NCI-H748 treated with DMSO at 0.1 percent for 48 hours (cell line): ENCODE data around the gene DGKB.

Experiments
- DNase-seq: peaks from one replicate; lab custom pipeline; 2025; lab: John Stamatoyannopoulos, UW

DGKB gene

DNA sequence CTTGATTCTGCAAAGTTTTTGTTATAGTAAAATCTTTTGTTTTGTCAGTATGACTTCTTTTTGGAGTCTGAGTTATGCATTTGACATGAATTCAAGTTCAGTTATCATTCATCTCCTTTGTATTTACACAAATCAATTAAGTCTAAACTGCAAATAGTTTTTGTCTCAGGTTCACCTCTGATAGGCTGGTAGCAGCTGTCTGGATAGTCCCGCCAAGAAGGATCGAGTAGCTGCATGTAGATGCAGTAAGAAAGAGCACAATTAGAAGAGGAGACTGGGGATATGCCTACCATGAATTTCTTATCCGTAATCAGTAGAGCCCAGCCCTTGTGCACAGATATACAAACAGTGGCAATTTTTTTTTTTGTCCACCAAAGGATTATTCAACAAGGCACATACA is 520.6 kb downstream of the DGKB start:
- no peak for DNase-seq

DNA sequence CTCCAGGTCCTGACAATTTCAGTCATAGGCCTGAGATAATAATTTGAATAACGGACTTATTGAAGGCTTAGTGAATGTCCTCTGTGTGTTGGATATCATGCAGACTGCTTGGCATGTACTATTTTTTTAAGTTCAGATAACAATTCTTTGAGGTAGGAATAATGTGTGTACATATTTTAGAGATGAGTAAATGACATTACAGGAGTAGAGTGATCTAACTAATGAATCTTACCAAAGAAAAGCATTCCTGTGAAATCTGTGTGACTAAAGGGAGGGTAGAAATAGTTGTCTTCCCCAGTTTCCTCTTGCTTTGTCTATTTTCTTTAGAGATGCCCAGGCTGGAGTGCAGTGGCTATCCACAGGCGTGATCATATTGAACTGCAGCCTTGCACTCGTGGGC is 521.2 kb downstream of the DGKB start:
- DNase-seq: no peak

DNA sequence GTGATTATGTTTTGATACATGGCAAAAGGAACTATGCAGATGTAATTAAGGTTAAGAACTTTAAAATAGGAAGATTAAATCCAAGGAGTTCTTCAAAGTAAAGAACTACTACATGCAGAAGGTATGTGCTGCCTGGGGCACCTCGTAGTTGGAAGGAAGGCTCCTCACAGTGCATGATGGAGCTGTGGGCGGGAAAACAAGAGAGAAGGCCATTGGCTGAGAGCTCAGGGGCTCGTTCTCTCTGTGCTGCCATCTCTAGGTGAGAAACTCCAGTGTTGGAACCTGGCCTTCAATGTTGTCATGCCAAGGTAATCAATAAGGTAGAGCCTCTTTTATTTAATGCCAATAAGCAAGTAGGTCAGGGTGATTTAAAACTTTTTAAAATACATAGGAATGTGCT is 521.7 kb downstream of the DGKB start:
- DNase-seq: no peak

DNA sequence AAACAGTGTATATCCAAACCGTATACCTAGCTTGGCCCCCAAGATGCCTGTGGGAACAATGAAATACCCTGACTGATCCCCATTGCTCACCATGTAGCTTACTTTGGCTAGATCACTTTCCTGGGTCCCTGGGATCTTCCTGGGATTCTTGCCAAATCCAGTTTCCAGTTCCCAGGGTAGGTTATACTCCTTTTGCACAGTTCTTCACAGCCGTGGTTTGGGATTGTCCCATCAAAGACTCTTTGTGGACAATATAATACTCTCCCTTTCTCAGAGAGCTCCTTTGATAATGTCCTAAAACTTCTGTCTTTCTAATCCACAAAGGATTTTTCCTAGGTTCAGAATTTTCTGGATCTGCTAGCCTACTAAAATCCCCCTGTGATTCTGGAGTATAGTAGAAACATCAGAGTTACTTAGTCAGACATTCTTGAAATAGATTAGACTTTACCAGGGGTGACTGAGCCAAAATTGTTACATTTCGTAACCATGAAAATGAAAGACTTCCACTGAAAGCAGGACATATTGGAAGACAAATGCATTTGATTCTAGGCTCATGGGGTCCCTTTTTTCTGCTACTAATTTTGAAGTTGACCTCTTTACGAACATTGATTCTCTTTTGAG is 524.8 kb downstream of the DGKB start:
- DNase-seq: no peak

DNA sequence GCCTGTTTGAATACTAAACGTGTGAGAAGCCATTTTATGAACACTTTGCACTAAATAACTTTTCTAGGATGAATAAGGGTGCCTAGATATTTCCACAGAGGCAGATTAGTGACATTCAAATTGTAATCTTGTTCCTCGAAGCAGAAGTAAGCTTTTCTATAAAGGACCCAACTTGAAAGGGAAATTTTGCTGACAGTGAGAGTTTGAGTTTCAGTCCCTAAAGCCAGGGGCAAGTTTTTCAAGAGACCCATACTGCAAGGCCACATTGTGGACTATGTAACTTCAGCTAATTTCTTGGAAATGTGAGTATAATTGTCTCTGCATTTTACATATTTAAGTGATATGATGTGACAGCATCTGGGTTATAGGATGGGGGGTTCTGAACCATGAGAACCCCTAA is 525.8 kb downstream of the DGKB start:
- DNase-seq: no peak

DNA sequence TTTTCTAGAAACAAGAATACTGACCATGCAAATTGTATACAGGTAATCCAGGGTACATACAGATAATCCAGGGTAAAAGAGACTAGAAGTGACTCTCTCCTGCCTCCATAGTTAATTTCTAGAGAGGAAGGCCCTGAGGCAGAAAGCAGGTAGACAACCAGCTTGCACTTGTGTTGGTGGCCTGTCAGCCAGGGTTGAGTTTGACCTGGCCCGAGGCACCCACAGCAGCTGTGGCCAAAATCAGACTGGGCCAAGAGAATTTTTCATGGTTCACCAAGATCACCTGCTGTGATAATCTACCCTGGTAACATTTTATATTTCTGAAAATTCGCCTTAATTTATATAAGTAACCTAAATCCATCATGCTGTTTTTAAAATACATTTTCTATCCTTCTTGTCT is 526.6 kb downstream of the DGKB start:
- DNase-seq: no peak

DNA sequence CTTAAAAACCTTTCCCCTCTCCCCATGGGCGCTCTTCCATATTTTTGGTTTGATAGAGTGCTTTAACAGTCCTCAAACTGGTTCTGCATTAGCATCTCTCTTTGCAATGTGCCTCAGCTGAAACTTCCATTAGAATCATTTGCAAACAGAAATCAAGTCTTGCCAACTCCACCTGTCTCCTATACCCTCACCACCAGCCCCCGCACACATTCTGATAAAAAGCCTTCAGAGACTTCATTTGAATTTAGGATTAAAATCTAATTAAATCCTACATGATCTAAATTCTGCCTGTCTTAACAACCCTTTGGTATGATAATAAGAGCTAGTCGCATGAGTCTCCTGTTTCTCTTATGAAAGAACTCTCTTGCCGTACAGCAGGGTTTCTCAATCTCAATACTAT is 528.2 kb downstream of the DGKB start:
- no peak for DNase-seq

DNA sequence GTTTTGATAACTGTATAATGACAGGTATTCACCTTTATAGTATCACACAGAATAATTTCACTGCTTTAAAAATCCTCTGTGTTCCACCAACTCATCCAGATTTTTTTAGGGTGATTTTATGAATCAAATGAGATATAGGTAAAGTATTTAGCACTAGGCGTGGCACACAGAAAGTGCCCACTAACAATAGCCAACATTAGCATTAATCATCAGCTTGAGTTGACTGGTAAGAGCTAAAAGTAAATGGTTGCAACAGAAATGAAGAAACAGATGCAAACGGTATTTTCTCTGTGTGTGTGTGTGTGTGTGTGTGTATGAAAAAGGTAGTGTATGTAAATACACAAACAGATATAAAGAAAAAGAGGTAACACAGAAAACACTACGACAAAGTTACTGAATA is 534.3 kb downstream of the DGKB start:
- DNase-seq: no peak

DNA sequence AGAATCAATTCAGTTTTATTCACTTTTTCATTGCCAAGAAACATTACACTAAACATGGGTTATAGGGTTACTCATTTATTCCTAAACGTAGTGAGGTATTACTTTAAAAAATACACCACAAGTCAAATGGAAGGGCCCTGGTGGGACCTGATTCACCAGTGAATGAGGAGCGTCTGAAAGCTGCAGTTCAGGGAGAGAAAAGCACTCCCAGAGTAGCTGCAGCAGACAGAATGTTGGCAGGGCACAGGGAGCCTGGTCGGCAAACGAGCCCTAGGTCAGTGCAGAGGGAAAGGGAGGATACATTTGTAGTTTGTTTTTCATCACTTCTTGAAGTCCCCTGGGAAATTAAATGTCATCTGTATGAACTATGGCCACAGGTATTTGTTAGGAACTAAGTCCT is 551.4 kb downstream of the DGKB start:
- DNase-seq: no peak

DNA sequence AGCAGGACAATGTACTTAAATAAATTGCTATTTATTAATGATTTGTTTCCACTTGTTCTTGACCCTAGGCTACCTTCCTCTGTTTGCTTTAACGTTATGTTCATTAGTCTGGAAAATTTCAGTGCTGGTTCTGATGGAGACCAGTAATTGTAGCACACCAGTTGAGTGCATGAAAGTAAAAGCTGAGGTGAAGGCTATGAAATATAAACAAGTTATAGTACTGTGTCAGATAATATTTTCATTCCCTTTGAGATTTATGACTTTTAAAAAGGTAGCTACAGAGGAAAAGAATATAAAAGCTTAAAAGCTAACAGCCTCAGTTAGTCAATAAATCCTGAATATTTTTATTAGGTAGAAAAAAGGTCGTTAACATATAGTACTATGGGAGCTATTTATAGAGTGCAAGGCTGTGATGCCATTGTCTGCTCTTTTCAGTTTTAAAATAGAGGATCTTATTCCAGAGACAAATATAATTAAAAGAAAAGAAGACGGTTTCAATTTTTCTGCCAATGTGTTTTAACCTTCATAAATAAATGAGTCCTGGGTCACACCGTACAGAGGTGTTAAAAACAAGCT is 561.3 kb downstream of the DGKB start:
- DNase-seq: peak; percentile 38

DNA sequence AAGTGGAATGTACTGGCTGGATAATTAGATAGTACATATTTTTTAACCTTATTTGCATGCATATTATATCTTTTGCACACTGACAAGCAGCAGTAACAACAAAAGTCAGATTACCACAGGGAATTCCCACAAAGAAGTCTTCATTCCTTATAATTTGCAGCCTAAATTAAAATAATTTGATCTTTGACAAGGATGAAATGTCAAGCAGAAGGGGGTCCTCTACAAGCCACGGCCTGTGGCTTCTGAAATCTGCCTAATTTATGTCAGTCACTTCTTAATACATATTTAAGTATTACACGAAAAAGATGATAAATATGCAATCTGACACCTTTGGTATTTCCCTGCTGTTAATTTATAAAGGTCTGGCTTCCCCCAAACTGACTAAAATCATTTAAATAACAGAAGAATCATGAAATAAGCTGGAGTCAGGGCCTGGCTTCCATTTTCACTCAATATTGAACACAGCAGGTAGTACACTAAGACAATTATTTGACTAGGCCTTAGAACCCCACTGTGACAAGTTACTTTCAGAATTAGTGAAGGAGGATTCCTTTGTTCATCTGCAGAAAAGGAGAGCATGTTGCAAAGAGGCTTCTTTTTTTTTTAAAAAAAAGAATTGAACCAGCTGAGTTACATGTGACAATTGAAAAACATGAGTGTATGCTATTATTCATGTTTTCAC is 562.0 kb downstream of the DGKB start:
- no peak for DNase-seq

DNA sequence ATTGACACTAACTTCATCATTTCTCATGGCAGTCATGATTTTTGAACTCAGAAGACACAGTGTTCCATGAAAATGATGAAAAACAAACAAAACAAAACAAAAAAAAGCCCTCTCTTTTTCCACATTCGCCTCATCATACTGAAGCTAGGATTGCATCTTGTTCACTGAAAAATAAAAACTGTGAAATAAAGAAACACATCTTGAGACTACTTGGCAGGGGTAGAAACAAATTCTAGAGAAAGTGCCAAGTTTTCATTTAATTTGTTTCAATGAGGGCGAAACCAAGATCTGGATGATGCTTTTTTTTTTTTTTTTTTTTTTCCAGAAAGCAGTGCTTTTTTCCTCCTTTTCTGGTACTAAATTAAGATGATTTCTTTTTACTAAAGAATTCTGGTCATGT is 562.7 kb downstream of the DGKB start:
- no peak for DNase-seq

DNA sequence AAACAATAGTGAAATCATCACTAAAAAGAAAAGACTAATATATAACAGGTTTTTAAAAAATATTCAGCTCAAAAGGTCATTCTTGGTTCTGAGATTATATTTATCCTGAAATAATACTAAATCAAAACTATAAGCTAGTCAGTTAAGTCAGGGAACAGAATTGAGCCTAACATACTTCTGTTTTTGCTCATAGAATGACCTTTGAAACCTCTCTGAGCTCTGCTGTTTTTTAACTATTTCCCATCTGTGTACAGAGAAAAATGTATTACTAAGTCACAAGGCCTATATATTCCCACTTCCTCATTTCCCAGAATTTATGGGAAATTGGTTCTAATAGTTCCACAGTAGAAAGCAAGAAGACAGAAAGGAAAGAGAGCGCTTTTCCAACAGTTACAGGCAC is 566.3 kb downstream of the DGKB start:
- DNase-seq: no peak

DNA sequence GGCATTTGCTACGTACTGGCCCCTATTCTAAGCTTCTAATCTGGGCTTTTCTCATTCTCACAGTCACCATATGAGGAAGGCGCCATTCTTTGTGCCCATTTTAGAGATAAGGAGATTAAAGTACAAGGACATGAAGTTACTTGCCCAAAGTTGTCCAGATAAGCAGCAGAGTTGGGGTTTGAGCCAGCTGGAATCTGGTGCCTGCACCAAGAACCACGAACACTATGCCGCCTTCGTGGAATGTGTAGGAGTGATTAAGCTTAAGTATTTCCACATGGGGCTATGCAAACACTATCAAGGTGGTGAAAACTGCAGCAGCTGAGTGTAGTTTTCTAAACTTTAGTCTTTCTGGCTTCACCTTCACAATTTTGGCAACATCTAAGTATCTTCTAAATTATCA is 570.4 kb downstream of the DGKB start:
- no peak for DNase-seq

DNA sequence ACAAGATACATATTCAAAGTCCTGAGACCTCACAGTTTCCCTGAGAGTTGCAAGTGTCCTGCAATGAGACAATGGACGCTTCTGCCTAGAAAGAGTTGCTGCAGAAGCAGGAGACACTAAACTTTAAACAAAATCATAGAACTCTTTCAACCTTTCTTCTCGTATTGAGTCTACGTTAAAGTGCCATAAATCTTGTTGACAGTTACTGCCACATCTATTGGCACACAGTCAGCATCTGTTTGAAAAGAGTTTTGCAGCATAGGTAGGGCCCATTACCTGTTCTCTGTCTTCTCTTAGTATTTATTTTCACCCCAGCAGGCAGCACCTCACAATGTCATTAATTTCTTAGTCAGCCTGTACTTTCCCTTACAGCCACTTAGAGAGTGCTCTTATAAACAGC is 577.8 kb downstream of the DGKB start:
- no peak for DNase-seq

DNA sequence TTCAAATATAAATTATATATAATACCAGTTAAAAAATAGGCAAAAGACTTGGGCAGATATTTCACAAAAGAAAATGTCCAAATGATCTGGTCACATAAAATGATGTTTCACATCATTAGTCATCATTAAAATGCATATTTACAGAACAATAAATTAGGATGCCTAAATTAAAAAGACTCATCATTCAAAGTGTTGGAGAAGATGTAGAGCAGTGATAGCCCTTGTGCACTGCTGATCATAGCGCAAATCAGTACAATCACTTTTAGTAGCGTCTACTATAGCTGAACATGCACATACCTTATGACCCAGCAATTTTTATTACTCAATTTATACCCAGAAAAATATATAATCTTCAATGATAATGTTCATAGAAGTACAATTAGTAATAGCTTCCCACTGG is 579.8 kb downstream of the DGKB start:
- no peak for DNase-seq

DNA sequence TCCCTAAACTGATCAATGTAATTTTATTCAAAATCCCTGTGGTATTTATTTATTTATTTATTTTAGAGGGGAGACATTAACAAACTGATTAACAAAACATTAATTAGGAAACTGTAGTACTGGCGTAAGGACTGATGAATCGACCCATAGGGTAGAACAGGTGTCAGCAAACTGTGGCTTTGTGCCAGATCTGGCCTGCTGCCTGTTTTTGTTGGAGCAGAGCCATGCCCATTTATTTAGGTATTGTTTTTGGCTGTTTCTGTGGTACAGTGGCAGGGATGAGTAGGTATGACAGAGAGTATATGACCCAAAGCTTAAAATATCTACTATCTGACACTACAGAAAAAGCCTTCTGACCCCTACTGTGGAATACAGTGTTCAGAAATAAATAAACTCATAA is 580.6 kb downstream of the DGKB start:
- peak; percentile 60 for DNase-seq

DNA sequence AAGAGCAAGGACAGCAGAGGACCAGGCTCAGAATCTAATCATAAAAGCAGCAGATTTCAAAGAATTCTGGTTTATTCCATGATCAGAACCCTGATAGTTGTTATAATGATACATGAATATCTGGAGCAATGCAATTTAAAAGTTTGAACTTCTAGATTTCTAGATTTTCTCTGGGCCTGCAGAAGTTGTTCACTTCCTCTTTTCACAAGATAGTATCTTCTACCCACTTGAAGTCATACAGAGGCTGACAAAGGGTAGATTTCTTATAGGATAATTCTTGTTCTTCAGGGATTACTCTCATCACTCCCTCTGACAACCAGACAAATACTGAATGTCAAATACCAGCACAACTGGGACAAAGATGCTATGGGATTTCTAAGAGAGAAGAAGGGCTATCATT is 593.1 kb downstream of the DGKB start:
- DNase-seq: no peak

DNA sequence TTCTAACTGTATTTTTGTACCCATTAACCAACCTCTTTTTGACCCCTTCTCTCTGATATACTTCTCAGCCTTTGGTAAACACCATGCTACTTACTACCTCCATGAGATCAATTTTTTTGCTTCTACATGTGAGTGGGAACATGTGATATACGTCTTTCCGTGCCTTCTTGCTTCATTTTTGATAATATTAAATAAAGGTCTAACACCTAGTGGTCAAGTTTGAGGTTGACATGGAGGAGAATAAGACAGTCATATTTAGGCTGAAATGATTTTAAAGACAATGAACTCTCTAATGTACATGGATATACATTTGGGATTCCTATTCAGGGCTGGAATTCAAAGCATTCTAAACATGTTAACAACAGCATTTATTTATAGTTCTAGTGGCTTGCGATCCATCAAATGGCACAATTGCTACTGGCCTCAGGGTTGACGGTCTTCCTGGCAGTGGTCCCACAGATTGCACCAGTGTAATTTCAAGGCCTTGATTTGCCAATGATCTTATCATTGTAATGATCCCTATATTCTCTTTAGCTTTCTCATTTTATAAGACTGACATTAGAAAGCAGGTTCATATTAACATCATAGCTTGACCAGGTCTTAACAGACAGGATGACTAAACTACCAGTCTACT is 597.2 kb downstream of the DGKB start:
- DNase-seq: no peak

DNA sequence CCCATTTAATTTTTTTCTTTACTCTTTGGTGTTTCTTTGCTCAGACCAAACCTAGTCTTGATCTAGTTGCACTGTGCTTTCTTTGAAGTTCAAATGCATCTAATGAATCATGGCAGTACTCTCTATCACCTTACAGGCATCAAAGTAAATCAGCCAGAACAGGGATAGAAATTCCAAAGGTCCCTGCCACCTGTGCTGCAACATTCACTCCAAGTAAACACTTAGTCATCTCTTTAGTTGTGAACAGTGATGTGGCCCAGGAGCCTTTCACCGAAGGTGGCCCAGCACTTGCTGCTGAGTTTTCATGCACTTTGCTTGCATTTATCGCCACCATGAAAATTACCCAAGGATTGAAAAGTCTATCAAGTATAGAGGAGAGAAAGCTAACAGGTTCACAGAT is 599.0 kb downstream of the DGKB start:
- no peak for DNase-seq

DNA sequence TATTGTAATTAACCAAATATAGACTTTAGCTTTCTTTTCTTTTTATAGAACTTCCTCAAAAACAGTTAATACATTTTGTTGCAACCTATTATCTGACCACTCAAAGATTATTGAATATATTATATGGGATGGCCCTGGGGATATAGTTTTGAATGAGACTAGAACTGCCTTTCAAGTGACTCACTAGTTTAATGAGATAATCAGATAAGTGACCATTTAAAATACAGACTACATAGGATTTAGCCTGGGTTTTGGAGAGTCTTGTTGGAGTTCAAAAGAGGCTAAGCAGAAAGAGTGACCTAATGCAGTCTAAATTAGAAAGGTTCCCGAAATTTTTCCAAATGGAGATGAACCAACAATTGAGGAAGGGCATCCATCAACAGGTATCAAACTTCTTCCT is 607.9 kb downstream of the DGKB start:
- no peak for DNase-seq

DNA sequence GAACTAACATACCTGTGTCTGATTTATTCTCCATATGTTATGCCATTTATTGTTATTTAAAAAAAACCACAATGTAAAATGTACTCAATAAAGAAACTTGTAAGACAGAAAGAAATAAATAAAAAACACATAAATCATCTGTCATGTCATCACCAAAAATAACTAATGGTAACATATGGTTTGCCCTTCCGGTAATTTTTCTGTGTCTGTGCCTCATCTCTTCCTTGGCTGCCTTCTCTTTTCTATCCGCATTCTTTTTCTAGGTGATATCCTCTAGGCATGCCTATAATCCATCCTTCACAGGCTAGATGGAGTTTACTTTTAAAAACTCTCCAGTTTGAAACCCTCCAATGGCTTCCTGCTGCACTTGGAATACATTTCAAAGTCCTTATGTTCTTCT is 609.1 kb downstream of the DGKB start:
- no peak for DNase-seq

DNA sequence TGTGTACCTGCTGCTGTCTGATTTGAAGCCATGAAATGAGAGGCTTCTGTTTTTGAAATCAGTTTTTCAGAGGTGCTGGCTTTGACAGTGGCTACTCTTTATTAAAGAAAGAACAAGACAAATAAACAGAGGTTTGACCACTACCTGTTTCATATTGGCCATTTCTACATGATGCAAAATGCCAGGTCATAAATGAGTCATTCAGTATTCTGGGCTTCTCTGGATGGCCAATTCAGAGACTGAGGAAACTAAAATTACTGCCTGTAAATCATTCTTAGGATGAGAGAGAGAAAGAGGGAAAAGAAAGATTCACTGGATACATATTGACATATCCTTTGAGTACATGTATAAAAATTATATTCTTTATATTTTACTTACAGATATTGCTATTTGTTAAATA is 609.8 kb downstream of the DGKB start:
- DNase-seq: no peak

DNA sequence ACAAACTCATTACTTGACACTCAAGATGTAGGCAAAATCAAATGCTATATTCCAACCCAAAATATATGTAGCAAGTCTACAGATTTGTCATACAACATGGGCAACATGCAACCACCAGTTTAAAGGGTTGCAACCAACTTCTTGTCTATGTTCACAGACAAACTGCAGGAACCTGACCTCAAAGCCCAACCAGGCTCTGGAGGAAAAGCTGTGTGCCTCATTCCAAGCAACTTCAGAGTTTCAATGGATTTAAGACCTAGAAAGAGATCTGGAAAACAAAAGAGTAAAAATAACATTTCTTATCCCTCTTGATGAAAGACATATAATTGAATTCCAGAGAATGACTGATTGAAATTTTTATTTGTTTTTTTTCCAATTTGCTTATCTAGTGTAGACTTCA is 612.6 kb downstream of the DGKB start:
- DNase-seq: no peak
